Stimulated activated CD4-positive, alpha-beta T cell treated with anti-CD3 and anti-CD28 coated beads, Interleukin-12 subunit alpha, Interleukin-12 subunit beta, amount 100 ng/mL, for 4 hours (primary cell): ENCODE data around the gene PEX11B.

Source experiments
- DNase-seq: peaks from one replicate; pipeline ENCODE4 v3.0.0-alpha.2; 2020

The PEX11B gene

GRCh38 chr1:145863282-145864018 lies 55.1 kb downstream of the PEX11B start:
- no peak for DNase-seq
